B cell (primary cell): ENCODE data around the gene IQCK. TPM values are rescaled to one million over a fixed set of nuclear protein-coding genes. Genes with fewer than 3 reads are reported as not detected.

ENCODE experiments used
- ATAC-seq: fragments of 200-7000 bp; cut with Tn5 transposase; one replicate; pipeline ENCODE4 v1.10.0; 2021; ENCODE audit warnings: low read depth, mild to moderate bottlenecking, moderate number of reproducible peaks, moderate library complexity
- CTCF ChIA-PET: fragments of 350-600 bp; sonication (Branson Sonifier 250); formaldehyde crosslinking; loops from one replicate; lab custom pipeline; 2021; ENCODE audit warnings: antibody characterized with exemption, inconsistent platforms; lab: Charles Lee
- POLR2A ChIA-PET: fragments of 350-600 bp; sonication (Branson Sonifier 250); formaldehyde crosslinking; loops from one replicate; lab custom pipeline; 2021; ENCODE audit warnings: antibody characterized with exemption; lab: Charles Lee
- DNase-seq: peaks from one replicate; pipeline ENCODE4 v3.0.0; 2013
- H2AFZ ChIP-seq: 2 replicates; pipeline ENCODE4 v1.6.1; 2012; ENCODE audit warnings: mild to moderate bottlenecking, low read depth, low read length; ENCODE audit not compliant: insufficient read depth, poor library complexity, severe bottlenecking
- H3K27ac ChIP-seq, 2 donors: 1 replicate in 1 of 2; 2 replicates in 1 of 2; pipeline ENCODE4 v1.5.1; 2012 to 2013; ENCODE audit warnings: low read length in 2 of 2, mild to moderate bottlenecking in 2 of 2, moderate library complexity in 1 of 2
- H3K27me3 ChIP-seq, 4 experiments: fragments of 200-600 bp in 1 of 4; sonication (generic) in 1 of 4; replicated peaks in 1 of 4; 1 replicate in 2 of 4; 2 replicates in 2 of 4; pipeline versions ENCODE4 v1.6.1 to v1.7.0; 2013 to 2016; ENCODE audit warnings: low read length in 3 of 4, mild to moderate bottlenecking in 2 of 4, mixed read lengths in 1 of 4, moderate library complexity in 1 of 4; ENCODE audit not compliant: insufficient read depth in 4 of 4, control insufficient read depth in 3 of 4; ENCODE audit errors: control extremely low read depth in 1 of 4
- H3K36me3 ChIP-seq, 2 experiments: replicated peaks in 1 of 2; 1 replicate in 1 of 2; 2 replicates in 1 of 2; pipeline versions ENCODE4 v1.6.1 to v1.7.1; 2013; ENCODE audit warnings: low read length in 1 of 2; ENCODE audit not compliant: insufficient read depth in 2 of 2, control insufficient read depth in 1 of 2; ENCODE audit errors: control extremely low read depth in 1 of 2, extremely low read depth in 1 of 2
- H3K4me1 ChIP-seq, 2 donors: fragments of 200-600 bp in 1 of 2; sonication (generic) in 1 of 2; 1 replicate in 1 of 2; 2 replicates in 1 of 2; pipeline versions ENCODE4 v1.5.1 to v1.6.1; 2013 to 2017; ENCODE audit warnings: low read length in 2 of 2; ENCODE audit not compliant: control insufficient read depth in 2 of 2, insufficient read depth in 2 of 2
- H3K4me2 ChIP-seq: replicated peaks from 2 replicates; pipeline ENCODE3; 2012; ENCODE audit warnings: mild to moderate bottlenecking, low read depth, low read length; ENCODE audit not compliant: poor library complexity, severe bottlenecking
- H3K4me3 ChIP-seq, 5 experiments: fragments of 200-600 bp in 1 of 5; sonication (generic) in 1 of 5; 1 replicate in 3 of 5; 2 replicates in 2 of 5; pipeline versions ENCODE4 v1.5.1 to v1.7.0; 2011 to 2016; ENCODE audit warnings: low read length in 4 of 5, mild to moderate bottlenecking in 4 of 5, low read depth in 2 of 5, control low read depth in 1 of 5, moderate library complexity in 1 of 5; ENCODE audit not compliant: insufficient read depth in 1 of 5; ENCODE audit errors: control extremely low read depth in 1 of 5, extremely low read depth in 1 of 5
- H3K79me2 ChIP-seq: fragments of 200-600 bp; sonication (generic); one replicate; pipeline ENCODE4 v1.6.0; 2016; ENCODE audit warnings: low read length; ENCODE audit not compliant: control insufficient read depth, insufficient read depth
- H3K9ac ChIP-seq: fragments of 200-600 bp; sonication (generic); 2 replicates; pipeline ENCODE4 v1.6.1; 2017; ENCODE audit warnings: mild to moderate bottlenecking, low read length, moderate library complexity
- H3K9me3 ChIP-seq, 3 donors: one replicate each; pipeline versions ENCODE4 v1.6.1 to v1.7.1; 2013; ENCODE audit warnings: low read length in 2 of 3; ENCODE audit not compliant: control insufficient read depth in 2 of 3, insufficient read depth in 1 of 3; ENCODE audit errors: control extremely low read depth in 1 of 3
- H4K20me1 ChIP-seq: 2 replicates; pipeline ENCODE4 v1.6.0; 2012; ENCODE audit warnings: mild to moderate bottlenecking, low read length; ENCODE audit not compliant: insufficient read depth, control insufficient read depth, poor library complexity, severe bottlenecking
- H3K27ac Mint-ChIP-seq: one replicate; pipeline ENCODE4 v1.8.0; 2021; ENCODE audit warnings: mixed read lengths
- H3K27me3 Mint-ChIP-seq: one replicate; pipeline ENCODE4 v1.8.0; 2021; ENCODE audit warnings: mixed read lengths
- H3K4me1 Mint-ChIP-seq: one replicate; pipeline ENCODE4 v1.8.0; 2021; ENCODE audit warnings: mixed read lengths
- H3K4me3 Mint-ChIP-seq: one replicate; pipeline ENCODE4 v1.8.0; 2021; ENCODE audit warnings: mixed read lengths
- H3K9me3 Mint-ChIP-seq: one replicate; pipeline ENCODE4 v1.8.0; 2022; ENCODE audit warnings: mixed read lengths; ENCODE audit not compliant: insufficient read depth
- CTCF ChIP-seq: fragments of 200-600 bp; IDR thresholded peaks from one replicate; pipeline ENCODE4 v1.8.0; 2022; ENCODE audit warnings: antibody characterized with exemption, mild to moderate bottlenecking
- EZH2 ChIP-seq: IDR thresholded peaks from 2 replicates; pipeline ENCODE4 v1.6.1; 2012; ENCODE audit warnings: borderline replicate concordance, low read depth, mild to moderate bottlenecking, moderate library complexity, low read length; ENCODE audit not compliant: insufficient read depth, poor library complexity, severe bottlenecking
- WGBS: methylation state at CpG from one replicate; pipeline ENCODE4 v1.1.5; 2013; ENCODE audit warnings: missing lambda C conversion rate; ENCODE audit not compliant: insufficient coverage; 5-methylcytosine and 5-hydroxymethylcytosine counted together
- intact Hi-C: fragments of 100-400 bp; cut with micrococcal nuclease; formaldehyde crosslinking; loops from one replicate; pipeline ENCODE4 v1.10.0; 2022
- polyA plus RNA-seq: library from polyadenylated mRNA; depleted of rRNA; stranded (reverse); fragments of >200 nt; gene quantifications from 2 replicates; pipeline ENCODE4 v1.2.3, GENCODE V29; 2012
- total RNA-seq, 2 donors: library from RNA; stranded (reverse); fragments of 120-200 nt in 1 of 2; gene quantifications; 1 replicate in 1 of 2; 2 replicates in 1 of 2; pipeline versions ENCODE4 v1.2.3 to v1.2.4, GENCODE V29; 2013 to 2022

Gene IQCK
- total and polyA plus RNA-seq, 2 donors (not counting 1 experiment from before 2014, with no cell fraction given): 1.00 to 3.0 TPM

- ATAC-seq (no peak), DNase-seq (no peak)
- no CpG with 5 or more reads among the region's 4 CpGs for WGBS
- Histone ChIP-seq H3K36me3 (no peaks in the 10 kb centered on the region), H3K4me2 (no peak overlapping the region), H3K9me3 (no peaks in the 10 kb centered on the region), H3K27me3 (no peaks in the 10 kb centered on the region), H3K79me2 (no peaks in the 10 kb centered on the region), H3K4me1 (no peaks in the 10 kb centered on the region), H3K9ac (no peak overlapping the region), H2AFZ (no peak overlapping the region), H3K27ac (no peak overlapping the region), H3K4me3 (no peak overlapping the region), H4K20me1 (no peaks in the 10 kb centered on the region)
- Mint-ChIP-seq H3K9me3 (no peaks in the 10 kb centered on the region), H3K4me1 (no peaks in the 10 kb centered on the region), H3K4me3 (no peak overlapping the region), H3K27ac (no peak overlapping the region), H3K27me3 (no peaks in the 10 kb centered on the region)
- TF ChIP-seq EZH2 (no peak), CTCF (no peak)
- ChIA-PET CTCF (no interaction called here), POLR2A (no interaction called here)
- intact Hi-C loops: no loop called here
Measured at GRCh38 chr16:19746561-19746960, 28.5 kb downstream of the IQCK start.

GRCh38 chr16:19748389-19749168 is 30.5 kb downstream of the IQCK start:
- no peaks in the 10 kb centered on the region for H3K9me3 Mint-ChIP-seq
- H3K4me1 Mint-ChIP-seq: no peaks in the 10 kb centered on the region
- H3K9me3 ChIP-seq: no peaks in the 10 kb centered on the region
- H3K4me3 Mint-ChIP-seq: no peak overlapping the region
- no peak for ATAC-seq
- intact Hi-C loops: no loop called here
- no peak overlapping the region for H2AFZ ChIP-seq
- H3K4me1 ChIP-seq: no peaks in the 10 kb centered on the region
- H3K27me3 Mint-ChIP-seq: no peaks in the 10 kb centered on the region
- H3K4me2 ChIP-seq: no peak overlapping the region
- no peak overlapping the region for H3K27ac ChIP-seq
- H3K4me3 ChIP-seq: no peak overlapping the region
- no peak overlapping the region for H3K9ac ChIP-seq
- H3K79me2 ChIP-seq: no peaks in the 10 kb centered on the region
- no peaks in the 10 kb centered on the region for H3K27me3 ChIP-seq
- DNase-seq: no peak
- no peak overlapping the region for H3K27ac Mint-ChIP-seq
- H3K36me3 ChIP-seq: no peaks in the 10 kb centered on the region
- CTCF ChIA-PET: interaction anchor here (0.6 to 0.7 kb wide), 2 partner anchors 231 to 1141 kb away, joined by 4 to 5 read pairs; no protein-coding TSS in a partner anchor
- no peaks in the 10 kb centered on the region for H4K20me1 ChIP-seq
- no CpG with 5 or more reads among the region's 2 CpGs for WGBS
- POLR2A ChIA-PET: no interaction called here
- TF ChIP-seq CTCF (no peak), EZH2 (no peak)
